ENCODE data around the gene FUT9.

FUT9 gene

DNA sequence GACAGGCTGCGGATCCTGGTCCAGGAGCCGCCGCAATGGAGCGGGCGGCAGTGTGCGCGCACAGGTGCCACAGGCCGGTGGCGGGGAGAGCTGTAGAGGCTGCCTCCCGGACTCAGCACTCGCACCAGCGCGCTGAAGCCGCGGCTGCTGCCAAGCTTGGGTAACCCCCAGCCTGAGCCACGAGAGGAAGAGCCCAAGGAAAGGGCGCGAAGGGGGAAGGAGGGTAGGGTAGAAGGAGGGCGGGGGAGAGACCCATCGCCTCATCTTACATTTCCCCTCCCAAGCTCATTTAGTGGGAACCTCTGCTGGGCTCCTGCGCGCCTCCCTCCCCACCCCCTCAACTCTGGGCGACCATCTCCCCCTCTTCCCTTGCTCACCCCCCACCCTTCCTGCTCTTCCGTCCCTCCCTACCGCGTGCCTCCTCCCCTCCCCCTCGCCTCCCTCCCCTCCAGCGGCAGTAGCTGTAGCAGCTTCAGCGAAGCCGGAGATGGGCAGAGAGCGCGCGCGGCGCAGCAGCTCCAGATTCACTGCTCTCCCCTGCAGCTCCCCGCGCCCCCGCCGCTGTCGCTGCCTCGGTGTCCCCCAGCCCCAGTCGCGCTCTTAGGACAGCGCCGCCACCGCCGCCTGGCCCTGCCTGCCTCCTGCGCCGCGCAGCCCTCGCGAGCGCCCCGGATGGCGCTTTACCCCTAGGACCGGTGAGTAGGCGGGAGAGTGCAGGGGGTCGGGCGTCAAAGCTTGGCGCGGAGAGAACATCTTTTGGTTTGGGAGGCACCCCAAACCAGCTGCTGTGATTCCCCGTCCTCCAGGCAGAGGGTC lies at the start of gene FUT9:
TSS of gene FUT9 (plus strand) at position 457 of the 816 bp plus-strand sequence. CDS start 187,182 bp downstream, outside the sequence.
- DNase-seq: no peak

DNA sequence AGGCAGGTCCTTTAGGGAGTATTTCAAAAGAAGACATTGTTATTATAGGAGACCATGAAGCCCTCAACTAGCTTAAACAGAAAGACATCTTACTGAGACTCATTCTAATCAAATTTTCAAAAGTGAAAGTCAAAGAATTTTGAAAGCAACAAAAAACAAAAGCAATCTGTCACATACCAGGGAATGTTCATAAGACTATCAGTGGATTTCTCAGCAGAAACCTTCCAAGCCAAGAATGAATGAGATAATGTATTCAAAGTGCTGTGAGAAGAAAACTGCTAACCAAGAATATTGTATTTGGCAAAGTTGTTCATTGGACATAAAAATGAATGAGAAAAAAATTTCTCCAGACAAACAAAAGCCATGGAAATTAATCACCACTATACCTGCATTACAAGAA lies 48.2 kb upstream of the FUT9 start:
- no peak for DNase-seq

DNA sequence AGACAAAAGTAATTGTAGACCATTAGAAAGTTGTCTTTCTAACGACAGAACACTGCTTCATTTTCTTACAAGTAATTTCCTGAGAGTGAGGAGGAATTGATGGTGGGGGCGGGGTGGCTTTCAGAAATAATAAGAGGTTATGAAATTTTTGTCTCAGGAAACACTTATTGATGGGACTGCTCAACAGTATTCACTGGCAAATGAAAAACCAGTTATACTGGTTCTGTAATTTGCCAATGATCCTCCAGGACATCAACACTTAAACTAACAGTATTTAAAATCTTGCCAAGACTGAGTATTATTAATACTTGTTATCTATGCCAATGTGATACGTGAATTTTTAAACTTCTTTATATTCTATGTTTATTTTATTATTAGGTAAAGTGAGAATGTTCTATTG lies 41.8 kb upstream of the FUT9 start:
- DNase-seq: no peak

DNA sequence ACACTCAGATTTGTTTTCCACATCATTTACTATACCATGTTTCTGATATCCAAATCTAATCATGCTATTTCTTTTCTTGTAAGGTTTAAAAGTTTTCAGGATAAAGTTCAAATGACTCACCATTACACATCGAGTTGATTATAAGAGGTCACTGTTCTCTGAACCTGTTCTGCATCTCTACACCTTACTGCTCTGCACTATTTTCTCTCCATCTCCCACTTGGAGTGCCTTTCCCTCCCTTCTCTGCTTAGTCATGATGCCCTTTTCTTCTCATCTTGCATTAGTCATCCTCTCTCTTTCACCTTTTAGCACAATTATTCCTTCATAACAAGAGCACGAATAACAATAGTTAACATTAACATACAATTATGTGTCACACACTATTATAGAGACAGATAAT lies 37.5 kb upstream of the FUT9 start:
- DNase-seq: no peak

DNA sequence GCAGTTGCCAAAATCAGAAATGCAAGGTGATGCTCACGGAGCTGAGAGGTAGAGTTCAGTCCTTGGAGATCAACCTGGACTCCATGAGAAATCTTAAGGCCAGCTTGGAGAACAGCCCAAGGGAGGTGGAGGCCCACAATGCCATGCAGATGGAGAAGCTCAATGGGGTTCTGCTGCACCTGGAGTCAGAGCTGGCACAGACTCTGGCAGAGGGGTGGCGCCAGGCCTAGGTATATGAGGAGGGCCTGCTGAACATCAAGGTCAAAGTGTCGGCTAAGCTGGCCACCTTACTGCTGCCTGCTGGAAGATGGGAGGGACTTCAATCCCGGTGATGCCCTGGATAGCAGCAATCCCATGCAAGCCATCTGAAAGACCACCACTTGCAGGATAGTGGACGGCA lies 23.9 kb upstream of the FUT9 start:
- no peak for DNase-seq

DNA sequence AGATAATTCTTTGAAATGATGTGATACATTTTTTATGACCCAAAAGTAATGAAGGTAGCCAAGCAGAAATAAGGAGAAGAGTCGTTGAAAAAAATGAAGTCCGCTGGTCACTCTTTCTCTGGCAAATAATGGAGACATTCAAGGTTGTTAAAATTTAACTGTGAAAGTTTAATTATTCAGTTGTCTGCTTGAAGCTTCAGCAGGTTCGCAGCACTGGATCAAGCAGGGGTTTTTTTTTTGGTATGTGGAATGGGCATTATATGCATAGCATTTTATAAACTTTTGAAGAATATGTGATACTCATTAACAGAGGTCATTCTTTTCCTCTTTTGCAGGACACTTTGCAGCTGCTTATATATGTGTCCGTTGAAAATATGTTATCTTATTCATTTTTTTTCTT lies 21.6 kb upstream of the FUT9 start:
- no peak for DNase-seq

DNA sequence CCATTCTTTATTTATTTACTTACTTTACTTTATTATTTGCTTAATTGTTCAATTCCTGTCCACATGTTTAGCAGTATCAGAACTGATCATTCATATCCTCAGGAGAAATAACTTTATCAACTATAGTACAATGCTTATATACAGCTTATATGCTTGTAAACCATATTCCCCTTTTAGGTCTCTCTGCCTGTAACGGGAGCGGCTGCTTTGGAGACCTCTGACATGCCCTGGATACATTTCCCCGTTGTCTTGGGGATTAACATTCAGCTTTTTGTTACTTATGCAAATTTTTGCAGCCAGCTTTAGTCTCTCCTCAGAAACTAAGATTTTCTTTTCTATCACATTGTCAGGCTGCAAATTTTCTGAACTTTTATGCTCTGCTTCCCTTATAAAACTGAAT lies 17.6 kb upstream of the FUT9 start:
- DNase-seq: no peak

DNA sequence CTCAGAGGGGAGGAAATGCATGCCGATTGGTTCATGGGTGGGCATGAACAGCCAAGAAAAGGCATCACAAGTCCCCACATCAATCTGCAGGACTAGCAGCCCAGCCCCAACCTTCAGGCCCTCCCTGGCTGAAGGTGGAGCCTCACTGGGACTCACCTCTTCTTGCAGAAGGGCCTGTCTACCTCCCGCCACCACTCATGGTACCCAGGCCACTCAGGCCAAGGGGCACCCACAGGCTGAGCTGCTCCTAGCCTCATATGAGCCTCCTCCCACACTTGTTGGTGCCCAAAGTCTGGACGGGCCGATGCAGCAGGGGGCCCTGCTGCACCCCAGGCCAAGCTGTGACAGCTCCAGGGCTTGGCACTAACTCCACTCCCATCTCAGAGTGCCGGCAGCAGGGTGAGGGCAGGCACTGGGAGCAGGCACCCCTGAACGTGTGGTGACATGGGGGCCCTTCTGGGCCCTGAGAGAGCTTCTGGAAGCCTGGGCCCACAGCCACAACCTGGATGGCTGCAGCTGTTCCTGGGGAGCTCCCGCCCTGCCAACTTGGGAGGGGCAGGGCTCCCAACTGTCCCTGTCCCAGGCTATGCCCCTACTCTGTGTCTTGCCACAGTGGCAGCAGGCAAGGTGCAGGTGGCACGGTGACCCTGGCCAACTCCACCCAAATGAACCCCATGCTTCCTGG lies 13.7 kb upstream of the FUT9 start:
- no peak for DNase-seq

DNA sequence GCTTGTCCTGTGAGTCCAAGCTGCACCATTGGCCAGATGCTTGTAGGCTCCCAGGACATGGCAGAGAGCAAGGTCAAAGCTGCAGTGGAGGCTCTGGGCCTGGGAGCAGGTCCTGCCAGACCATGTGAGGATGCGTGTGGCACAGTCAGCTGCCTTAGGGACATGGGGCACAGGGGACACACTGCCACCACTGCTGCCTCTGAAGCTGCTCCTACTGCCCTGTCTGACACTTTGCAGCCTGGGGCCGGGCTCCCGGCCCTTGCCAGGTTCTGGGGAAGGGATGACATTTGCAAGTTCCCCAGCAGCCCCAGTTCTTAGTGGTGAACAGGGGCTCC lies 13.2 kb upstream of the FUT9 start:
- no peak for DNase-seq

DNA sequence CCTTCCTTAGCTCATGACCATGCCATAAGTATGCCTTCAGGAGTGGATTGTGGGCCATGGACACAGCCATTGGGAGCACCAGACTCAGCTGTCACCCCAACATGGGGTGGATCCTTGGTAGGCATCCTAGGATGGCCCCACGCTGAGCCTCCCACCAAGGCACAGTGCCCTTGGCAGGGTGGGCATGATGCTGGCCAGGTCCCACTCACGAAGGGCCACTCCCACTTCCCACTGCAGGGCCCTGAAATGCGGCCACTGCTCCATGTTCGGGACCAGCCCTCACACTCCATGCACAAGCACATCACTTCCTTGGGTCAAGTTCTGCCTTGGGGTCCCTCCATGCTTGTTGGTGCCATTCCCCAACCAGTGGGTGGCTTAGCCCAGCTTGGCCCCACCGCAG lies 12.9 kb upstream of the FUT9 start:
- DNase-seq: no peak

DNA sequence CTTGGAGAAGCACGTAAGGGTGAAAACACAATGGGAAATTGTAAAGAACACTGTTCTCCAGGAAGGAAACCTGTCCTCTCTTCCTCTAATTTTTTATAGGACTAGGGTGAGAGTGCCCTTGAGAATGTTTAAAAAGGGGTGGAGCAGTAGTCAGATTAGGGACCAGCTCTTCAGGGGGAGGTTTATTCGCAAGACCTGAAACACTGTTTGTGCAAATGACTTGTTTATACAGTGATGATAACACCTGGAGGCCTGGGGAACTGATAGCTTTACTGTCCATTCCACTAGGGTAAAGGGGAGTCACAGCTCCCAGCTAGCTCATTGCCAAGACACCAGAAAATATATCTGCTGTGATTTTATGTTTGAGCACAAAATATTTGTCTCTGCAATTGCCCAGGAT lies 8.1 kb upstream of the FUT9 start:
- no peak for DNase-seq

DNA sequence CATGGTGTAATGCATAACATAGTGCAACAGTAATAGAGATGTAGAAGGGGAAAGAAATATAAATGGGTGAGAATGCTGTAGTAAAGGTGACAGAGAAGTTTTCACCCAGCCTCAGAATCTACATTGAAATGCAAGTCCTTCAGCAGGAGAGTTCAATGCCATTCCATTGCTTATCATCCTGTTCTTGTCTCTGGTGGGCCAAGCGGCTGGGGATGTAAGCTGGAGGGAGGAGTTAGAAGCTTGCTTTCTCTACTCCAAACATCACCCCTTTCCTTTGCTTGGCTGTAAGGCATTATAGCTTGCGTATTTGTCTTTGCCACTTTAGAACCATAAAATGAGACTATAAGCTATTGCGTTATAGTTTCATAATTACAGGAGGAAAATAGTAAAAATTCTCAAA lies 2.2 kb upstream of the FUT9 start:
- no peak for DNase-seq

DNA sequence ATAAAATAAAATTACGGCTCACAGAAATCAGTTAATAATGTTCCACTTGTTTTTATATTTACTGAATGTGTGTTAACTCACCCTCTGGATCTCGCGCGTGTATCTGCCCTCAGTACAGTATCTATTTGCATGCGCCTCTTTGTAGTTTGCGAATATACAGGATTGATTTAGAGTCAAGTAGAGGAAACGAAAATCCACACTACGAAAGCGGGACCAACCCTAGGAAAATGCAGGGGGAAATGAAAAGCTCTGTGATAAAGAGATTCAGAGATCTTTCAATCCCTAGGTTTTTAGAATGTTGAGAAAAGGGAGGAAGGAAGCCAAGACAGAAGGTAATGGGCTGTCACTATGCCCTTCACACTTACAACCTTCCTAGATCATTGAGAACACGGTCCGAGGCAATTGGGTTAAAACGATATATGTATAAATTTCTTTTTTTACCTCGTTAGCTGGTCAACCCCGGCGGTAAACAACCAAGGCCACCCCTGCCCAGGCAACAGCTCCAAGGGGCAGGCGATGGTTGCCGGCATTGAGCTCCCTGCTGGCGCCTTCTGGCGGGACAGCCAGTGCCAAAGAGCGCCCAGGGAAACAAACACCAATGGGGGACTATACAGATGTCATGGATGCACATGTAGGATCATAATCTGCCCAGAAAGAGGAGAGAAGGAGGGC lies 792 bp upstream of the FUT9 start:
- DNase-seq: no peak

DNA sequence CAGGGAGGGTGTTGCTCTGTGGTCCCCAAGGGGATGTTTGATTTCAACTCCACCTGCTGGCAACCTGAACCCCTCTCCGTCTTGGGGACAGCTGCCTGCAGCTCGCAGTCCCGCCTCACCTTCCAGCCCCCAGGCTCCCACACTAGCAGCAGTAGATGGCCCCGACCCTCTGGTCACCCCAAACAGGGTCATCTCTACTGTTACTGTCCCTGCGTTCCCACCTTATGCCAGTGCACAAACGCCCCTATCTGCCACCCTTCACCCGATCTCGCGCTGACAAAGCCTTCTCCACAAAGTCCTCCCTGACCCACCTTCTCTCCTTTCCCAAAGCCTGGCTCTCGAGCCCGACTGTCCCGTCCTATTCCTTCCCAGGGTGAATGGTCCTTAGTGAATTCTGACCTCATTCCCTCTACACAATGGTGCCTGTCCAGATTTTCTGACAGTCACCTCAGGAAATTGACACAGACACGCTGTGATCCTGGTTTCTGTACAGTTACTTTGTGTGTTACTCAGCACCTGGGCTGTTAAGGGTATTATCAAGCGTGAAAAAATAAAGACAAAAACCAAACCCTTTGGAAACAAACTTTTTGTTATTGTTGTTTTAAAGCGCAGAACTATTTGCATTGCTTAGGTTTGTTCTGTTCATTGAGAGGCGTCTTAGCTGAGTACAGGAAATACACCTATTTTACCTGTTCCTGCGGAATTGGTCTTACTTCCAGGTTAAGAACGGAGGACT lies 728 bp downstream of the FUT9 start:
- no peak for DNase-seq

DNA sequence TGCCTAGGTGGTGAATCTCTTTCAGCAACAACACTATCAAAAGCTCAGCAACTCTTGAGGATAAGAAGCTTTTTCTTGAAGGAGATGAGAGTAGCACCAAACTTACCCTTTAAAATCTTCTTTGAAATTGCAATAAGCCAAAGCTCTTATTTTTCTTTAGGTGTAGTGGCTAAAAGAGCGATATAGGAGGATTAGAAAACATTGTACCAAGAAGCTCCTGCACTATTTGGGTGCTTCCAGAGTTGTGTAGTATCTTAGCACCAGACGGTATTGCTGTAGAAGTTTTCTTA lies 1.2 kb downstream of the FUT9 start:
- DNase-seq: no peak

DNA sequence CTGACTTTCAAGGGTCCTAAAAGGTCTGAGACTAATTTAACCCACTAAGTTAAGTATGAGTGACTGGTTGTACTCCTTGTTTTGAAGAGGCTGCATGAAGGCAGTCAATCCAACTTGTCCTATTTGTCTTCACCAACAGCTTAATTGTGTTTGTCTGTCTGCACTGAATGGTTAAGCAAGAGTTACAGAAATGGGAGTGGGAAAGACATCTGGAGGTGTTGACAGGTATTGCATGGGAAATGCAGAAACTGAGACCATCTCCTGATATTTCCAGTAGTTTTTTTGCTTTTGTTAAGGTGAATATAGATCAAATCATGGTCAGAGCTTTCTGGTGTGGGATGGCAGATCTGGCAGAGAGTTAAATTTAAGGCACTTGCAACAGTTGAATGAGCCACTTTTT lies 6.5 kb downstream of the FUT9 start:
- no peak for DNase-seq

DNA sequence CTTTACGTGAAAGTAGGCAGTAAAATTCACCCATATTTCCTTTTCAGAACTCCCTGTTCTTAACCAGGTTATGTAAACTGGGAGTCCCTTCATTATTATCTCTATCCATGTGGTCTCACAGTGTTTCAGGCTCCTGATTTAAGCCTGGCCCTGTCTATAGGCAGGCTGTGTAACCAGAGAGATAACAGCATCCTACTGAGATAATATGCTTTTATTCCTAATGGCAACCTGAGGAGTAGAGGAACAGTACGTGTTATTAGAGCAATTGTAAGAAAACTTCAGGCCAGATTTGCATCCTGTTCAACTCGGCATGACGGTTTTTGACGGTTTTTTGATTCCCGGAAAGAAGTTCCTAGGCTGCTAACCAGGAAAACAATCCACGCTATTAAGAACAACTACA lies 16.9 kb downstream of the FUT9 start:
- DNase-seq: no peak

DNA sequence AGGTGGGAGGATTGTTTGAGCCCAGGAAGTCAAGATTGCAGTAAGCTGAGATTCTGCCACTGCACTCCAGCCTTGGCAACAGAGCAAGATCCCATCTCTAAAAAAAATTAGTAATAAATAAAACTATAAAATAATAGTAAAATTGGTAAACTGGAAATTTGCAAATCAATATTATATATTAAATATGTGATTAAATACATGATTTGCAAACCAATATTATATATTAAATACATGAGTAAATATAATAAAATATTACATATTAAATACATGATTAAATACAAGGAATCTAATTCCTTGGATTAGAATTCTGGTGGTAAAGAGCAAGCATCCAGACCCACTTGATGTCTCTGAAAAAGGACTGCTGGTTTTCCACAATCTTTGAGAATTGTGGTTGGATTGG lies 35.8 kb downstream of the FUT9 start:
- no peak for DNase-seq

DNA sequence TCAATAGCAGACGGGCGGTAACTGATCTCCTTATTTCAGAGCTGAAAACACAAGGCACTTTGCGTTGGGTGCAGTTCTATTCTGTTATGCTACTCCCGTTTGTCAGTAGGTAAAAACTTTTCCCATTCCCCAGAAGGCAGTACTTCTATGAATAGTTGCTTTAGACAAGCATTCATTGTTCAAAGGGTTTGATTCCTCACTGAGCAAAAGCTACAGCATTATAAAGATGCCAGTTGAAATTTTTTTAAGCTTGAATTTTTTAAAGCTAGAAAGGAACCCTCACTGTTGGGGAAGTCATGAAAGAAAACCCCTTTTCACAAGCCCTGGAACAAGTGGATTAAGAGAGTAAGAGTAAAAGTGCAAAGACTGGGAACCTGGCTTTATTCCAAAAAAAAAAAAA lies 42.3 kb downstream of the FUT9 start:
- DNase-seq: no peak

DNA sequence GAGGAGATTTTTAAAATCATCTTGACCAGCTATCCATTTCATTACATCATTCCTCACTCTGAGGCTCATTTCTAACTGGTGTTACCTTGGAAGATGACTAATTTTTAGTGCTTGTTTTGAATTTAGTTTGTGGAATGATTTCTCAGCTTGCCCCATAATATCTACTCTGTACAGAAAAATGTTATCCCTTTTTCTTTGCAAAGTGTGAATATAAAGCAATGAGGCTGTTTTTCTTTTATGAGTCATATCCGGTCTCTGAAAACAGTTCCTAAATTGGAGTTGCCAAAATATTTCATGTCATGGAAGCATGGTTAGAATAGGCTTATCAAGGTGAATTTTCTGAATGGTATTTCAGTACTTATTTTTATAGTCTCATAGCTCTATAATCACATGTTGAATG lies 43.8 kb downstream of the FUT9 start:
- DNase-seq: no peak

DNA sequence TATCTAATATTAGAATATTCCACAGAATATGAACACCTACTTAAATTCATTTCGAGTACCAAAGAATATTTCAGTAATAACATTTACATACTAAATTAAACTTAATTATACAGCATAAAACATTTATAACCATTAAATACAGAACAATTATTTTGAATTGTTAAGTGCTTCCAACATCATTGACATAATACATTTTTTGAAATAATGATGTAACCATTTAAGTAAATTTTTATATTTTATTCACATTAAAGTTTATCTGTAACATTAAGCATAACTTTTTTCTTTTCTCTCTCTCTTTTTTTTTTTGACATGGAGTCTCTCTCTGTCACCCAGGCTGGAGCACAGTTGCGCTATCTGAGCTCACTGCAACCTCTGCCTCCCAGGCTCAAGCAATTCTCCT lies 44.5 kb downstream of the FUT9 start:
- DNase-seq: no peak

DNA sequence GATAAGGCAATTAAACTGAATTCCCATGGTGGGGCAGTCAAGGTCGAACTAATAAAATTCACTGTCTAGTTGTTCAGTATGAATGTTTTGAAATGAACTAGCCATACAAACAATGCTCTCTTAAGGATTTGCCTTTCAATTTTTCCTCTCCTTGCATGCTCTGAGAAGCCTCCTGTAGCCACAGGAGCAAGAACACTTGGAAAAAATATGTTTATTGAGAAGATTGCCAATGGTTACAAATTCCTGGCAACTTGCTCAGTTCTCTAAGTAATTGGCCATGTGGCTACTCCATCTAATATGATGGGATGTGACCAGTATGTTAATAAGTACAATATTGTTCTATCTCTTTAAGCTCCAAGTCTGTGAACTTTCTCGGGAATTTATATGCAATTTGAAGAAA lies 49.4 kb downstream of the FUT9 start:
- DNase-seq: no peak

DNA sequence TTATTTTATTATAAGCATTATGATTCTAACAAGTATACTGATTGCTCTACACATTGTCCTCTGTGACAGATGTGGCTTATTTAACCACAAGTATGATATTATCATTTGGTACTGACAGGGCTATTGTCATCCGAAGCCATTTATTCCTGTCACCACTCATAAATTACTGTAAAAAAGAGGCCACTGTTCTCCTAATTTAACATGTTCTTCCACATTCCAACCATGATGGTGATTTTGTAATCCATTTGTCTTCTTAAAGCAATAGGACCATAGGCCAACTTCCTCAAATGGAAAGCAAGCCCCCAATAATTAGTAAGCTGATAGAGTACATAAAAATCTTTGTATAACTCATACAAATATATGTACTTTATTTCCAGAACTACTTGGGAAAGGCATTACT lies 50.6 kb downstream of the FUT9 start:
- no peak for DNase-seq

DNA sequence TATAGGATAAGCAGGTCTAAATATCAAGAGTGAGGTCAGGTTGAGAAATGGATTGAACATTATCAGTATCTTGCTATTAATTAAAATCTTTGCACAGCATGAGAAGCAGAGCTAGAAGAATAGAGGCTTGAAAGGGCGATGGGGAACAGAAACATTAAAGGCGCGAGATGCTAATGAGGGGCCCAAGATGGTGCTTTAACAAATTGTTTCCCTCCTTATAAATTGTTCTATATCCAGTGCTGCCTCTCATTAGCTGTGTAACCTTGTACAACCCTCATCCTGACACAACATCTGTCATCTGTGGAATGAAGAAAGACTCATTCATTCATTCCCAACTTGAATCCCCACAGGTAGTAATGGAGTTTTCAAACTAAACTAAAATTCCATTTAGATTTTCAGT lies 57.8 kb downstream of the FUT9 start:
- no peak for DNase-seq

Data from activated CD4-positive, alpha-beta T cell treated with anti-CD3 and anti-CD28 coated beads, Interleukin-2, amount 50 U/mL, for 1 hour (primary cell).